GM23248 (cell line): ENCODE data around the gene POLR2J3.
"Not testable (repeated sequence)": the region's sequence is repeated elsewhere in the genome, so short reads cannot be mapped to it uniquely, and the experiment has no call there.

Experiments used
- EZH2 ChIP-seq: fragments of 200-600 bp; sonication (generic); IDR thresholded peaks from 2 replicates; pipeline ENCODE4 v1.6.1; 2018; ENCODE audit warnings: antibody characterized with exemption, mild to moderate bottlenecking; ENCODE audit not compliant: insufficient read depth, poor library complexity, severe bottlenecking
- EZH2phosphoT487 ChIP-seq: fragments of 200-600 bp; sonication (generic); IDR thresholded peaks from 2 replicates; pipeline ENCODE4 v1.6.1; 2018; ENCODE audit warnings: antibody characterized with exemption, moderate library complexity, mild to moderate bottlenecking, low read depth; ENCODE audit not compliant: insufficient read depth

- TF ChIP-seq EZH2, EZH2phosphoT487: not testable (repeated sequence)
These were observed 38.8 kb upstream of the POLR2J3 start for GRCh38 chr7:102611013-102611674.
